HL-60 (cell line): ENCODE measurements around the gene FAM221B.
A peak's percentile ranks its signal among the peaks of the same experiment; 100 is the strongest.

Experiments used
- DNase-seq, 2 experiments: peaks; one replicate each; pipeline ENCODE4 v3.0.0-alpha.2; 2010 to 2020; ENCODE audit warnings: low read depth in 1 of 2, low spot score in 1 of 2
- H3K27ac ChIP-seq: fragments of 250-450 bp; sonication (Bioruptor Pico); replicated peaks from 2 replicates; pipeline ENCODE4 v1.5.1; 2020; ENCODE audit warnings: mild to moderate bottlenecking, moderate library complexity
- H3K27me3 ChIP-seq: fragments of 250-450 bp; sonication (Bioruptor Pico); 2 replicates; pipeline ENCODE4 v1.5.1; 2021; ENCODE audit warnings: mild to moderate bottlenecking, moderate library complexity; ENCODE audit not compliant: insufficient read depth, poor library complexity, severe bottlenecking
- H3K4me3 ChIP-seq: replicated peaks from 2 replicates; pipeline ENCODE4 v1.5.1; 2011; ENCODE audit warnings: mild to moderate bottlenecking, control low read depth, low read length; ENCODE audit not compliant: insufficient read depth
- CTCF ChIP-seq: IDR thresholded peaks from one replicate; pipeline ENCODE4 v1.5.1; 2011; ENCODE audit warnings: low read length, control low read depth, inconsistent platforms; ENCODE audit not compliant: insufficient read depth
- GABPA ChIP-seq: IDR thresholded peaks from 2 replicates; pipeline ENCODE4 v1.6.1; 2012; ENCODE audit warnings: low read depth
- POLR2AphosphoS5 ChIP-seq: IDR thresholded peaks from 2 replicates; pipeline ENCODE4 v1.6.1; 2012; ENCODE audit warnings: low read depth
- REST ChIP-seq: IDR thresholded peaks from 2 replicates; pipeline ENCODE4 v1.6.1; 2012; ENCODE audit warnings: low read depth; ENCODE audit not compliant: insufficient replicate concordance
- SPI1 ChIP-seq: IDR thresholded peaks from 2 replicates; pipeline ENCODE4 v1.6.1; 2012; ENCODE audit warnings: low read depth, mild to moderate bottlenecking, borderline replicate concordance

The FAM221B gene

GRCh38 chr9:35792024-35792813 is 36.3 kb downstream of the FAM221B start:
- no peak overlapping the region for H3K4me3 ChIP-seq
- DNase-seq, result no peak
- TF ChIP-seq SPI1 (no peak), POLR2AphosphoS5 (no peak), REST (no peak), CTCF (no peak), GABPA (no peak)

GRCh38 chr9:35791297-35791921 is 37.1 kb downstream of the FAM221B start, which contains the start of gene NPR2:
TSS of gene NPR2 (plus strand) at chr9:35791591. CDS start at chr9:35792409, 818 bp downstream.
- Histone ChIP-seq H3K27me3 (no peaks in the 10 kb centered on the region), H3K4me3 (no peak within 1 kb of the TSS), H3K27ac (no peak within 1 kb of the TSS)
- TF ChIP-seq SPI1, result no peak
- TF ChIP-seq CTCF, result no peak
- TF ChIP-seq REST, result no peak
- TF ChIP-seq GABPA, result no peak
- TF ChIP-seq POLR2AphosphoS5, result no peak
- no peak for DNase-seq

More at GRCh38 chr9:35792024-35792813, 36.3 kb downstream of the FAM221B start:
- no peak overlapping the region for H3K27ac ChIP-seq
- H3K27me3 ChIP-seq, result no peaks in the 10 kb centered on the region

- Histone ChIP-seq H3K27me3 (no peaks in the 10 kb centered on the region), H3K4me3 (no peak overlapping the region), H3K27ac (no peak overlapping the region)
- TF ChIP-seq CTCF (peak; percentile 89), REST (no peak)
- peak; percentile 43 to 63 for DNase-seq
Measured at GRCh38 chr9:35790385-35791296, 37.9 kb downstream of the FAM221B start.
